ENCODE data around the gene ARID3B.

Gene ARID3B

DNA sequence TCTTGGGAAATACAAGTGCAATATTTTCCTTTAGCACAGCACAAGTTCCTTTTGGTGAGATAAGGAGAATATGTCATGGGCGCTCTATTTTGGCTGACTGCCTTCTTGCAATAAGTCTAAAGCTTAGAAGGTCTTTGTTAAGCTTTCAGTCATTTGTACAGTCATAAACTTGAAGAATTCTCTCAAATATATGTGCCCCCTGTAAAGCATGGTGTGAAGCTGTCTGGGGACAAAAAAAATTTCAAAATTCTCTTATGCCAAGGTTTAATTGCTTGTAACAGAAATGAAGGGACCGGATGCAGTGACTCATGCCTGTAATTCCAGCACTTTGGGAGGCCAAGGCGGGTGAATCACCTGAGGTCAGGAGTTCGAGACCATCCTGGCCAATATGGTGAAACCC lies 21.7 kb upstream of the ARID3B start:
- in situ Hi-C loops (cut with MboI; ENCODE audit: low sequenced_read_pairs, unreplicated experiment), result no loop called here
- no peak for DNase-seq (ENCODE audit: low spot score)
- no peak for TF ChIP-seq CTCF (IDR thresholded peaks at IDR 0.05; ENCODE audit: borderline replicate concordance, control extremely low read depth, extremely low read depth, insufficient read depth, missing control alignments)

DNA sequence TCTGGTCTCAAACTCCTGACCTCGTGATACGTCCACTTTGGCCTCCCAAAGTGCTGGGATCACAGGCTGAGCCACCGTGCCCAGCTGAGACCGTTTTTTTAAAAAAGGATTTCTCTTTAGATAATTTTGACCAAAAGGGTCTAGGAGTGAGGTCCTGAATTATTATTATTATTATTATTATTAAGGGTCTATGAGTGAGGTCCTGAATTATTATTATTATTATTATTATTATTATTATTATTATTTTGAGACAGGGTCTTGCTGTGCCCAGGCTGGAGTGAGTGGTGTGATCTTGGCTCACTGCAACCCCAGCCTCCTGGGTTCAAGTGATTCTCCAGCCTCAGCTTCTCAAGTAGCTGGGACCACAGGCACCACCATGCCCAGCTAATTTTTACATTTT lies 20.6 kb upstream of the ARID3B start:
- no peak for DNase-seq (ENCODE audit: low spot score)
- in situ Hi-C loops (cut with MboI; ENCODE audit: low sequenced_read_pairs, unreplicated experiment), result no loop called here
- TF ChIP-seq CTCF (IDR thresholded peaks at IDR 0.05; ENCODE audit: borderline replicate concordance, control extremely low read depth, extremely low read depth, insufficient read depth, missing control alignments), result no peak

DNA sequence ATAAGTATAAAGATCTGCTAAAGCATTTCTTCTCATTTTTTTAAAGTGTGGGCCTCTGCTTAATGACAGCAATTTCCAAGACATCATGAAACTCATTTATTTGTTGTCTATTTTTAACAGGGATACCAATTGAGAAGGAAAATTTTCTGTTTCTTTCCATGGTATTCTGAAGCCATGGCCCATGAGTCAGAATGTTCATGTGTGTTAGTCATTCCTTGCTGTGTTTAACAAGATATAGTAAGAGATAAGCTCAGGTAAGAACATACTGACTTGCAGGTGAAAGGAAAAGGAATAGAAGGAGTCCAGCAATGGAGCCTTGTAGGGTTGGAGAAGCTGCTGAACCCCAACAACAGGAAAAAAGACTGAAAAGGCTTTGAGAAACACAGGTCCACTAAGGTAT lies 17.0 kb upstream of the ARID3B start:
- no peak for DNase-seq (ENCODE audit: low spot score)
- TF ChIP-seq CTCF (IDR thresholded peaks at IDR 0.05; ENCODE audit: borderline replicate concordance, control extremely low read depth, extremely low read depth, insufficient read depth, missing control alignments), result no peak
- in situ Hi-C loops (cut with MboI; ENCODE audit: low sequenced_read_pairs, unreplicated experiment), result no loop called here

- TF ChIP-seq CTCF (IDR thresholded peaks at IDR 0.05; ENCODE audit: borderline replicate concordance, control extremely low read depth, extremely low read depth, insufficient read depth, missing control alignments), result no peak
- DNase-seq (ENCODE audit: low spot score), result no peak
- in situ Hi-C loops (cut with MboI; ENCODE audit: low sequenced_read_pairs, unreplicated experiment), result no loop called here
Measured at GRCh38 chr15:74525309-74525708, 15.7 kb upstream of the ARID3B start.

DNA sequence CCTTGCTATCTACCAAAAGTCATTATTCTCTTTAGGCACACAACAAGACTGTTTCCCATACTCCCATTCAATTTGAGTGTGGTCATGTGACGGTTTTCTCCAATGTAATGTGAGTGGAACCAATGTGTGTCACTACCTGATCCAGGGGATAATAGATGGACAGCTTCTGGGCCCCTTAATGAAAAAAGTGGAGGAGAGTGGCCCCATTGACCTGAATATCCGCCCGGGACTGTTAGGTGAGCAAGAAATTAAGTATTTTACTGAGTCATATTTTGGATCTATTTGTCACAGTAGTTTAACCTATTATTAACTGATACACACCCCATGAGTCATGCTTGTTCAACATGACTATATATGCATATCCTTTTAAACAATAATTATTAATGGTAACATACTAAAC lies 15.1 kb upstream of the ARID3B start:
- no peak for TF ChIP-seq CTCF (IDR thresholded peaks at IDR 0.05; ENCODE audit: borderline replicate concordance, control extremely low read depth, extremely low read depth, insufficient read depth, missing control alignments)
- in situ Hi-C loops (cut with MboI; ENCODE audit: low sequenced_read_pairs, unreplicated experiment), result no loop called here
- no peak for DNase-seq (ENCODE audit: low spot score)

DNA sequence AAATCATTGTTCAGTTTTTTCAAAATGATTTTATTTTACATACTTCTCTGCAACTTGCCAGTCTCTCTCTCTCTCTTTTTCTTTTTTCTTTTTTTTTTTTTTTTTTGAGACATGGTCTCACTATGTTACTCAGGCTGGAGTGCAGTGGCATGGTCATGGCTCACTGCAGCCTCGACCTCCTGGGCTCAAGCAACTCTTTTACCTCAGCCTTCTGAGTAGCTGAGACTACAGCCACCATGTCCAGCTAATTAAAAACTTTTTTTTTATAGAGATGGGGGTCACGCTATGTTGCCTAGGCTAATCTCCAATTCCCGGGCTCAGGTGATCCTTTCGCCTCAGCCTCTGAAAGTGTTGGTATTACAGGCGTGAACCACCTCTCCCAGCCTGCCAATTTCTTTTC lies 12.1 kb upstream of the ARID3B start:
- in situ Hi-C loops (cut with MboI; ENCODE audit: low sequenced_read_pairs, unreplicated experiment), result no loop called here
- no peak for TF ChIP-seq CTCF (IDR thresholded peaks at IDR 0.05; ENCODE audit: borderline replicate concordance, control extremely low read depth, extremely low read depth, insufficient read depth, missing control alignments)

DNA sequence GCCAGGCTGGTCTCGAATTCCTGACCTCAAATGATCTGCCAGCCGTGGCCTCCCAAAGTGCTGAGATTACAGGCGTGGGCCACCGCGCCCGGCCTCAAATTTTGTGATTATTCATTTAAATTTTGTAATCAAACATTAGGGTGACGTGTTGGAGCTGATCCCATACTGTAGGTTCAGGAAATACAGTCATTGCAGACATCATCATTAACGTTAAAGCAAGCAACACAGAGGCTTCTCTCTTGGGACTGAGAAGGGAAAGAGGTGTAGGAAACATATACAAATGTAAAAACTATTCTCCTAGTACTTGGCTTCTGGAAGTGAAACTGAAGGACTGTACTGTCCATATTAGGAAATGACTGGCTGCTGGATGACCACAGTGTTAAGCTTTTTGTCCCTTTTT lies 11.1 kb upstream of the ARID3B start:
- TF ChIP-seq CTCF (IDR thresholded peaks at IDR 0.05; ENCODE audit: borderline replicate concordance, control extremely low read depth, extremely low read depth, insufficient read depth, missing control alignments), result no peak
- DNase-seq (ENCODE audit: low spot score), result no peak
- in situ Hi-C loops (cut with MboI; ENCODE audit: low sequenced_read_pairs, unreplicated experiment), result no loop called here

More for the DNA sequence above, 12.1 kb upstream of the ARID3B start:
- DNase-seq (ENCODE audit: low spot score), result no peak
